Common myeloid progenitor, CD34-positive (primary cell): ENCODE measurements around the gene SOCS4.

Source experiments
- CTCF ChIA-PET: fragments of 350-600 bp; sonication (Branson Sonifier 250); formaldehyde crosslinking; loops from one replicate; lab custom pipeline; 2021; ENCODE audit warnings: antibody characterized with exemption; lab: Charles Lee
- POLR2A ChIA-PET: fragments of 350-600 bp; sonication (Branson Sonifier 250); formaldehyde crosslinking; loops from one replicate; lab custom pipeline; 2021; ENCODE audit warnings: antibody characterized with exemption; lab: Charles Lee
- DNase-seq, 3 donors: peaks; one replicate each; pipeline versions ENCODE4 v3.0.0 to v3.0.0-alpha.2; 2013
- H3K27ac ChIP-seq, 2 experiments: 1 replicate in 1 of 2; 2 replicates in 1 of 2; pipeline ENCODE4 v1.7.0; 2013; ENCODE audit warnings: inconsistent platforms in 2 of 2, low read length in 2 of 2, mild to moderate bottlenecking in 2 of 2, low read depth in 1 of 2, moderate library complexity in 1 of 2; ENCODE audit not compliant: severe bottlenecking in 2 of 2, insufficient read depth in 1 of 2, poor library complexity in 1 of 2
- H3K27me3 ChIP-seq, 5 experiments: replicated peaks in 2 of 5; 1 replicate in 3 of 5; 2 replicates in 2 of 5; pipeline versions ENCODE4 v1.6.1 to v1.7.0; 2013; ENCODE audit warnings: low read length in 4 of 5, mild to moderate bottlenecking in 2 of 5, moderate library complexity in 2 of 5, inconsistent platforms in 1 of 5; ENCODE audit not compliant: insufficient read depth in 5 of 5, control insufficient read depth in 4 of 5
- H3K36me3 ChIP-seq, 4 experiments: 1 replicate in 2 of 4; 2 replicates in 2 of 4; pipeline versions ENCODE4 v1.6.1 to v1.7.0; 2013; ENCODE audit warnings: low read length in 3 of 4, control low read depth in 1 of 4, mild to moderate bottlenecking in 1 of 4; ENCODE audit not compliant: control insufficient read depth in 4 of 4, insufficient read depth in 4 of 4
- H3K4me1 ChIP-seq, 4 experiments: 1 replicate in 3 of 4; 2 replicates in 1 of 4; pipeline versions ENCODE4 v1.6.1 to v1.7.1; 2013; ENCODE audit warnings: low read length in 3 of 4, mild to moderate bottlenecking in 3 of 4, control low read depth in 1 of 4, inconsistent platforms in 1 of 4, moderate library complexity in 1 of 4; ENCODE audit not compliant: control insufficient read depth in 4 of 4, insufficient read depth in 4 of 4; ENCODE audit errors: control extremely low read depth in 1 of 4
- H3K4me3 ChIP-seq, 7 experiments: 1 replicate in 4 of 7; 2 replicates in 3 of 7; pipeline versions ENCODE4 v1.5.1 to v1.7.0; 2013; ENCODE audit warnings: mild to moderate bottlenecking in 7 of 7, low read length in 6 of 7, moderate library complexity in 6 of 7, inconsistent platforms in 2 of 7, low read depth in 2 of 7, control low read depth in 1 of 7; ENCODE audit not compliant: insufficient read depth in 4 of 7, control insufficient read depth in 1 of 7; ENCODE audit errors: extremely low read depth in 1 of 7
- H3K9me3 ChIP-seq, 5 experiments: 1 replicate in 4 of 5; 2 replicates in 1 of 5; pipeline versions ENCODE4 v1.6.1 to v1.7.1; 2013; ENCODE audit warnings: low read length in 4 of 5, mild to moderate bottlenecking in 2 of 5, inconsistent platforms in 1 of 5, low read depth in 1 of 5, moderate library complexity in 1 of 5; ENCODE audit not compliant: control insufficient read depth in 4 of 5, insufficient read depth in 2 of 5; ENCODE audit errors: control extremely low read depth in 1 of 5
- whole genome bisulfite sequencing: methylation state at CpG from one replicate; pipeline ENCODE4 v1.1.5; 2013; ENCODE audit not compliant: insufficient coverage; 5-methylcytosine and 5-hydroxymethylcytosine counted together

Gene SOCS4

GRCh38 chr14:55048900-55049436 is 21.9 kb downstream of the SOCS4 start:
- Histone ChIP-seq H3K4me1 (peaks cover 11 to 24% (median 19%) of the 10 kb centered on the region in 4 experiments), H3K4me3 (no peak overlapping the region), H3K27me3 (no peaks in the 10 kb centered on the region), H3K9me3 (no peaks in the 10 kb centered on the region), H3K36me3 (peaks cover 0 to 8% (median 4%) of the 10 kb centered on the region in 4 experiments), H3K27ac (no peak overlapping the region)
- POLR2A ChIA-PET = no interaction called here
- no peak for DNase-seq
- no CpG with 5 or more reads among the region's 2 CpGs for WGBS
- CTCF ChIA-PET = no interaction called here

DNA sequence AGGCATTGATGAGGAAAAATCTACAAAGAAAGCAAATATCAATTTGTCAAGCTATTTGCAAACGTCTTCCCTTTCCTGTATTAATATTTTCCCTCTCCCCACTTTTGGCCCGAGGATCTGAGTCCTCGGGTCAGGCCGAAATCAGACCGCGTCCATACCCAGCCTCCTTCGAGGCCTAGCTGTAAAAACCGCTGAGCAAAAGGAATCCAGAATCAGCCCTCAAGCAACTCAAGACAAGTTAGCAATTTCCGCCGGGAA is 24.1 kb downstream of the SOCS4 start:
- no peak for DNase-seq

DNA sequence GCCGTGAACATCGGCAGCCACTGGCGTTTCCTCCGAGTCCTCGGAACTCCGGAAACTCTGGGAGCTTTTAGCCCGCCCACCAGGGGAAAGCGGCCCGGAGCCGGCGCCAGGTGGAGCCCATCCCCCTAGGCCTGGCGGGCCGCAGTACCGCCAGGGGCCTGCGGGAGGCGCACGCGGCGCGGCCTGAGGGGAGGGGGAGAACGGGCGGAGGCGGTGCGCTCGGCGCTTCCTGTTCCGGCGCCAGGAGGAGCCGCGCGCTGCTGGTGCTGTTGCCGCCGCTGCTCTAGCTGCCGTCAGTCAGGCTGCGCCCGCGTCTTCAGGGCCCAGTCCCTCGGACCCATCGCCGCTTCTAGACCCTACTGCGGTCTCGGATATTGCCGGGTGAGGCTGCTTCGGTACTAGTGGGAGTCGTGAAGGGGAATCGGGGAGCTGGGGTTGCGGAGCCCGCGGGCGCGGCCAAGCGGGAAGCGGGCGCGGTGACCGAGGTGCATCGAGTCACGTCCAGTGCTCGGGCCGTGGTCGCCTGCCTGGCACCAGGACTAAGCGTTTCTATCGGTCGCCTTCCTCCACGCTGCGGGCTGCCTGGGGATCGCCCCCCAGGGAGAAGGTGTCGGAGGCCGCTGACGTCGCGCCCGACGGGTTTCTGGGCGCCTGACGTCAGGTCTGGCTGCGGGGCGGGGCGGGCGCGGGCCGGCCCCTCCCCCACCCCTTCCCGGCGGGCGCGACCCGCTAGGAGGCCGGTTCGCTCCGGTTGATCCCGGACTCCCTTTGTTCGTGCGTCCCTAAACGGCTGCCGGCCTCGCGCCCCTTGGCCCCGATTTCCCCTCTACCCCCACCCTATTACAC is 24.6 kb downstream of the SOCS4 start, which contains the start of gene MAPK1IP1L:
MAPK1IP1L (plus strand) TSS at position 225 of the 846 bp plus-strand sequence. CDS start 10,037 bp downstream, outside the sequence.
- Histone ChIP-seq H3K27ac (peak within 1 kb of the TSS; percentile 98 to 99), H3K27me3 (no peaks in the 10 kb centered on the region), H3K4me3 (peak within 1 kb of the TSS; percentile 98 to 99 (median 98)), H3K4me1 (peaks cover 11 to 24% (median 19%) of the 10 kb centered on the region in 4 experiments), H3K36me3 (peaks cover 3 to 18% (median 7%) of the 10 kb centered on the region in 4 experiments), H3K9me3 (no peaks in the 10 kb centered on the region)
- whole genome bisulfite sequencing = 0% methylated on average over 72 of the region's 98 CpGs
- peak; percentile 89 to 94 (median 93) for DNase-seq
- ChIA-PET POLR2A (interaction anchor here (0.6 to 1.8 kb wide), 3 partner anchors 15 to 29 kb away, joined by 4 to 10 read pairs (median 5); partner anchors contain the start of genes SOCS4 and WDHD1), CTCF (interaction anchor here (0.6 to 3.0 kb wide), 19 partner anchors 9 to 149 kb away, joined by 3 to 19 read pairs (median 4); partner anchors contain the start of genes SOCS4 and WDHD1)

More for the DNA sequence above, 24.1 kb downstream of the SOCS4 start:
- H3K27me3 ChIP-seq = no peaks in the 10 kb centered on the region
- ChIA-PET POLR2A (interaction anchor here (1.3 to 1.8 kb wide), 2 partner anchors 24 to 28 kb away, joined by 5 to 10 read pairs; partner anchors contain the start of genes SOCS4 and WDHD1), CTCF (interaction anchor here (0.6 to 3.0 kb wide), 20 partner anchors 9 to 149 kb away, joined by 3 to 19 read pairs (median 4); partner anchors contain the start of genes SOCS4 and WDHD1)
- no peaks in the 10 kb centered on the region for H3K9me3 ChIP-seq
- peak overlapping the region; percentile 98 to 99 (median 98) for H3K4me3 ChIP-seq
- 2% methylated on average over 9 of the region's 10 CpGs for WGBS
- peak overlapping the region; percentile 98 to 99 for H3K27ac ChIP-seq
- peaks cover 3 to 18% (median 5%) of the 10 kb centered on the region in 4 experiments for H3K36me3 ChIP-seq
- H3K4me1 ChIP-seq = peaks cover 11 to 24% (median 19%) of the 10 kb centered on the region in 4 experiments

GRCh38 chr14:55052269-55052930 is 25.4 kb downstream of the SOCS4 start:
- H3K4me3 ChIP-seq = peak overlapping the region; percentile 98 to 99 (median 98)
- no peak for DNase-seq
- WGBS = 19% methylated on average over 11 of the region's 14 CpGs
- ChIA-PET CTCF (interaction anchor here (0.9 to 3.0 kb wide), 8 partner anchors 8 to 43 kb away, joined by 4 to 19 read pairs (median 6); partner anchors contain the start of genes SOCS4 and WDHD1), POLR2A (interaction anchor here (1.0 to 1.3 kb wide), 2 partner anchors 18 to 30 kb away, joined by 3 to 5 read pairs; no protein-coding TSS in a partner anchor)
- no peaks in the 10 kb centered on the region for H3K27me3 ChIP-seq
- peaks cover 3 to 18% (median 7%) of the 10 kb centered on the region in 4 experiments for H3K36me3 ChIP-seq
- peak overlapping the region; percentile 98 to 99 for H3K27ac ChIP-seq
- peaks cover 11 to 21% (median 19%) of the 10 kb centered on the region in 4 experiments for H3K4me1 ChIP-seq
- H3K9me3 ChIP-seq = no peaks in the 10 kb centered on the region

GRCh38 chr14:55053018-55053417 is 26.0 kb downstream of the SOCS4 start:
- H3K27me3 ChIP-seq = no peaks in the 10 kb centered on the region
- peak overlapping the region; percentile 98 to 99 for H3K27ac ChIP-seq
- H3K4me1 ChIP-seq = peaks cover 11 to 21% (median 19%) of the 10 kb centered on the region in 4 experiments
- peak overlapping the region in 5 of 7 experiments; percentile 98 to 99 (median 99) for H3K4me3 ChIP-seq
- H3K9me3 ChIP-seq = no peaks in the 10 kb centered on the region
- CTCF ChIA-PET = interaction anchor here (1.3 to 3.0 kb wide), 2 partner anchors 12 to 23 kb away, joined by 3 to 19 read pairs; no protein-coding TSS in a partner anchor
- peaks cover 3 to 22% (median 9%) of the 10 kb centered on the region in 4 experiments for H3K36me3 ChIP-seq
- POLR2A ChIA-PET = interaction anchor here (1.0 kb wide), 1 partner anchor 18 kb away, joined by 3 read pairs; no protein-coding TSS in a partner anchor
- peak in 1 of 3 donors; percentile 5 for DNase-seq
- 100% methylated on average over 2 of the region's 6 CpGs for WGBS

DNA sequence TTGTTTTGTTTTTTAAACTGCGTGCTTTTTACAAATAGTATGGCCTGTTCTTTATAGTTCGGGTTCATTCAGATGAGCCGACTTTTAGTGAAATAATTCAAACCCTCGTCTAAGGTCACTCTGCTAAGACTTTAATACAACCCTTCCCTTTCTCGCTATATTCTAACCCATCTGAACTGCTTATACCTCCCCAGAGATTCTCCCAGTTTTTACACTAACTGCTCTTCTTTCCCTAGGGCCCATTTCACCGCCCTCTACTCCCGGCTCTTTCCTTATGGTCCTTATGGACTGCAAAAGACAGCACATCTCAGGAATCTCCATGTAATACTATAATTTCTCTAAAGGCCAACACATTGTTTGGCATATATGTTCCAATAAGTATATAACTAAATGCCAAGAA is 26.5 kb downstream of the SOCS4 start:
- H3K27ac ChIP-seq = no peak overlapping the region

More for the DNA sequence above, 26.5 kb downstream of the SOCS4 start:
- no peaks in the 10 kb centered on the region for H3K9me3 ChIP-seq
- H3K4me1 ChIP-seq = peaks cover 11 to 21% (median 19%) of the 10 kb centered on the region in 4 experiments
- POLR2A ChIA-PET = no interaction called here
- DNase-seq = no peak
- 100% methylated on average over 1 of the region's 7 CpGs for WGBS
- H3K4me3 ChIP-seq = no peak overlapping the region
- H3K27me3 ChIP-seq = no peaks in the 10 kb centered on the region
- peaks cover 5 to 25% (median 11%) of the 10 kb centered on the region in 4 experiments for H3K36me3 ChIP-seq
- CTCF ChIA-PET = interaction anchor here (1.3 kb wide), 1 partner anchor 12 kb away, joined by 3 read pairs; no protein-coding TSS in a partner anchor
